Myocyte (in vitro differentiated cells): ENCODE results near the gene OTX1. TPM values are rescaled to one million over a fixed set of nuclear protein-coding genes. Genes with fewer than 3 reads are reported as not detected.
"Not testable (repeated sequence)": the region's sequence is repeated elsewhere in the genome, so short reads cannot be mapped to it uniquely, and the experiment has no call there.

Source experiments
- DNase-seq: peaks from one replicate; pipeline ENCODE4 v3.0.0-alpha.2; 2012; ENCODE audit warnings: low read depth
- polyA plus RNA-seq: library from polyadenylated mRNA; unstranded; fragments of >200 nt; gene quantifications from one replicate; pipeline ENCODE4 v1.2.1, GENCODE V29; 2012; ENCODE audit warnings: missing spikeins
- total RNA-seq: library from RNA; depleted of rRNA; stranded (reverse); fragments of >200 nt; gene quantifications from 2 replicates; pipeline ENCODE4 v1.2.3, GENCODE V29; 2014

OTX1 gene
- 0.62 TPM in 1 of 2 replicates, not detected in the other for total RNA-seq
- 0.20 TPM for polyA plus RNA-seq

DNA sequence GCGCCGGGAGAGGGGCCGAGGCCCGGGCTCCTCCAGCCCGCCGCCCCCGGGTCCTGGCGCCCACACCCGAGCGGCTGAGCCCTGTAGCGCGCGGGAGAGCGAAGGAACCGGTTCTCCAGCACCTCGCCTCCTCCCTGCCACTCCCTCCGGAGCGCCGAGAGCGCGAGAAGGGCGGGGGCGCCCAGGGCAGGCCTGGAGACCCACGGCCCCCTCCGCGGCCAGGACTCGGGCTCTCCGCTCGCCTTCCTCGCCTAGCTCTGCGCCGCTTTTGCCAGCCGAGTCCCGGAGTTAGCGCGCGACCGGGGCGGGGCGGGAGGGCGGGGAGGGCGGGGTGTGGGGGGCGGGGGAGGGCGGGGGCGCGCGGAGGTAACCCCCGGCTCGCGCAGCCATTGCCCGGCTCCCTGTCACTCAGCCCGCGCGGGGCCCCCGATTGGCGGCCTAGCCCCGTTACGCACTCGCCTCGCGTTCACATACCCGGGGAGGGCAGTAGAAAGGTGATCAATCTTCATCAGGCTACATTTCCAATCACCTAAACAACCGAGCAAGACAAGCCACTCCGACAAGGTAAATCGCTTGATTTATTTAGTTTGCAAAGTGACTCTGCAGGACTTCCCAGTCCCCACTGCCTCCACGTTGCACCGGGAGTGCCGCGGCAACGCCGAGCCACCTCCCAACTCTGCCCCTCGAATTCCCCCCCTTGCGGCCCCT lies at the start of gene OTX1:
Gene OTX1, plus strand, starts transcription at position 497 of the 708 bp plus-strand sequence. CDS start 2,161 bp downstream, outside the sequence.
- peak; percentile 77 for DNase-seq

DNA sequence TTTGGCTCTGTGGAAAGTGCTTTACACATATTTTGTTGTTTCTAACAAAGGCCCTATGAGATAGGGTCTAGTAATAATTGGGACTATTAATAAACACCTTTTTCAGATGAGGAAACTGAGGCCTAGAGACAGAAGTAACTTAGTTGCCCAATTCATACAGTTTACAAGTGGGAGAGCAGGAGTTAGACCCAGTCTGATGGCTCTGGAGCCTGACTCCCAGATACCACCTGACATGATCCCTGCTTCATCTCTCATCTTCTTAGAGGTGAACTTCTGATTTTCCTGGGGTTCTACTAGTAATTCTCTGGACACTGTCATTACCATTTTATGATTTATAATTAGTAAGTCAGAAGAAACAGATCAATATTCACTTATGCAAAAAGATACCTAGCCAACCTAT lies 49.1 kb upstream of the OTX1 start:
- DNase-seq, result no peak

DNA sequence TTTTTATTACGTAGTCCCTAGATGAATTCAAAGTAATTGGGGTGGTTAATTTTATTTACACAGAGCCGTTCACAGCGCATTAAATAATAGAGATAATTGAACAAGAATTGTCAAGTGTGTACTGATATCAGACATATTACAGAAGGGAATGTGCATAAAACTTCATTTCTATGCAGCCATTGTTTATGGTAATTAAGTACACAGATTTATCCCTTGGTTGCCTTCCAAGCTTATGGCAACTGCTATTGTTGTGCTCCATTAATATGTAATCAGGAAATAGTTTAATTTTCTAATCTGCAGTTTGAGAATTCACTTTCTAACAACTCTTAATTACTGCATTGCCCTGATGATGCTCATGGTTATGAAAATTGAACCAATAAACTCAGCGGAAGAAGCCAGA lies 47.3 kb upstream of the OTX1 start:
- DNase-seq, result no peak

DNA sequence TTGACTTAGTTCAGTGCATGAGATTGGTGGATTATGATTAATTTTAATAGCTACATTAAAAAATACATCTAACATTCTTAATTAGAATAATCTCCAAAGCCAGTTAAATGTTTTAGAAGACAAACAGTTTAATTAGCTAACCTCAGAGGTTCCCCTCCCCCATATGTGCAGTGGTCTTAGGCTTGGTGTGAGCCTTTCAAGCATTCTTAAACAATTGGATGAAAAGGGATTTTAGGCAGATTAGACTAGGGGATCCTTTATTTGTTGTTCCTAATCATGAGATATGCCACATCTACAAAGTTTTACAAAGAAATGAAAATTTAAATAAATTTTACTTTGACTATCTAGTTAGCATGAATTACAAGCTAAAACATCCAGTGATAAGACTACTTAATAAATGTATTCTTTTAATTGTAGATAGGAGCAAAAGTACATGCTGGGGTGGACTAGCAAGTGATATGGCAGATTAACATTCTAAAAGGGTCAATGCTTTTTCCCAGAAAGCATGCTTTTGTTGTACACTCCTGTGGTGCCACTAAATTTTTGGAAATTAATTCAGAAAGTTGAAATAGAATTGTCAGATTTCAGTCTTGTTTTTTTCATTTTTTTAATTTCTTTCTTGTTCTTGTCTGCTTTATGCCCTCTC lies 42.7 kb upstream of the OTX1 start:
- DNase-seq, result no peak

DNA sequence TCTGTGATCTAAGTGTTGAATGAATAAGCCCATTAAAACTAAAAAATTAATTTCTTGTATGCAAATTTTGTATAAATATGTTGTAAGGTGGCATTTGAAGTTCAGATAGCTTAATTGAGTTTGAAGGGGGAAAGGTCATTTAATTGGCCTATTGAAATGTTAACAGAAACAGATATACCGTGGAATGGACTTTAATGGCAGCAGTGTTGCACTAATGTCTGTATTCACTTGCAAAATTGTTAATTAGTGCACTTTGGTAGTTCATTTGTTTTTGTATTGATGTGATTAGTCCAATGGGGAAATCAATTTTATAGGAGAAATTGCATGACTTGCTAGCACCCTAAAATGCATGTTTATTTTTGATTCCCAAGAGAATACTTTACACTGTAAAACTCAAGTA lies 41.8 kb upstream of the OTX1 start:
- no peak for DNase-seq

DNA sequence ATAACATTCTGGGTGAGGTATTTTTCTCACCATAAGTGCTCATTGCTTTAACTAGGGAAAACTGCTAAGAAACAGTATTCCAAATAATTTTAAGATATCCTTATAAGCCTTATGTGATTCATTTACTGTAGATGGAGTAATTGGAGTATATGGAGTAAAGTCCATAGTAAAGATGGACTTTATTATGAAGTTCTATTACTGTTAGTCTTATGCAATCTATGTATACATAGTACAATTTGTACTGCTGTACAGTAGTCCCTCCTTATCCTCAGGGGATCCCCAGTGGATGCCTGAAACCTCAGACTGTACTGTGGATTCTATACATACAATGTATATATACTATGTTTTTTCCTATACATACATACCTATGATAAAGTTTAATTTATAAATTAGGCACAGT lies 41.1 kb upstream of the OTX1 start:
- DNase-seq, result no peak

DNA sequence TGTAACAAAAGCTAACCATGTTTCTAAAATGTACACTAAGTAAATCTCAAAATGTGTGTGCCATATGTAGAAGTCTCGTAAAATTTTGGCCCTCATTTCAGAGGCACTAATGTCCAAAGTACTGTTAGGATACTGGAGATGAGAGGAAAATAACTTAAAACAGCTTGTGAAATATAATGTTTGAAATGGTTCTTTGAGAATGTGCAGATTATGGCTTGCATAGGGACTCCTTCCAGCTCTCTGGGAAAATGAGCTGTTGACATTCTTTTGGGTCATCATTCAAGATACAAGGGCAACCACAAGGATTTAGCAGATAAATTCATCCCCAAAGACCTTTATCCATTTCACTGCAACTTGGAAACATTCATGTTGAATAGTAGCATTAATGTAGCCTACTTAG lies 38.1 kb upstream of the OTX1 start:
- DNase-seq, result peak; percentile 18

DNA sequence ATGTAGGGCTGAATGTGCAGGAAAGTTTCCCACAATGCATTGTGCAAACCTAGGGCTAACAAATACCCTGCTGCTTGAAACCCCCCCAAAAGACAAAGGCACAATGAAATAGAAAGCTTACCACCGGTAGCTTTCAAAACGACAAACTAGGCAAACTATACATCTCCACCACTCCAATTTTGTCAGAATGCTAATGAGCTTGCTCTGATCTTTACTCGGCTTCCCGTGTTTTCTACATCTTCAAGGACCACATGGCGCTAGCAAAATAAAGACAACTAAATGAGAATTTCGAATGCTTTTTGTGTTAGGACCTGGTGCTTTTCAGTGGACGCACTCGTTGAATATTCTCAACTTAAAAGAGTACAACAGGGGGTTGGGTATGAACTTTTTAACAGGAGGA lies 37.2 kb upstream of the OTX1 start:
- no peak for DNase-seq

DNA sequence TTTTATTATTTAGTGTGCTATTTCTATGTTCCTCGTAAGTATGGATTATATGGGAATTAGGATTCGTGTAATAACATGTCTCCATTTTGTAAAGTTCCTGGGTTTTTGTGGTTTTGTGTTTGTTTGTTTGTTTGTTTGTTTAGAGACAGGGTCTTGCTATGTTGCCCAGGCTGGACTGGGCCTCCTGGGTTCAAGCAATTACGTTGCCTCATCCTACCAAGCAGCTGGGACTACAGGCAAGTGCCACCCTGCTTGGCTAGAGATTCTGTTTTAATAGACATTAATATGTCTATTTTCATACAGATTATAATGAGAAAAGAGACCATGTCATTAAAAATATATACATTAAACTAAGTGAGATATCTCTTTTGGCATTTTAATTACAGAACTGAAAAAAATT lies 35.2 kb upstream of the OTX1 start:
- DNase-seq, result no peak

DNA sequence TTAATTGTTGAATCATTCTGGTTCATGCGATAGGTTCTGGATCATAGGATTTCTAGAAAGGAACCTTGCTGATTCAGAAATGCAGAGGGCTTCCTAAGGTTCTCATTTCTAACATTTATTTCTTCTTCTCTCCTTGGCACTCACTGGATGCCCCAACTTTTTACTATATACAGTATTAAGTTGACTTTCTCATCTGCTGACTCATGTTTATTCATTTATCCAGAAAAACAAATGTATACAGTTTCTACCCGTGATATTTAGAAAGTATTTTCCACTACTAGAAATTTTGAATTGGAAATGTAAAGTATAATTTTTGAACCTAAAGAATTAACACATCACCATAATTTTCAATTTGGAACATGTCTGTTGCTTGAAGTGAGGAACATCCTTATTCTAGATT lies 32.2 kb upstream of the OTX1 start:
- DNase-seq, result no peak

DNA sequence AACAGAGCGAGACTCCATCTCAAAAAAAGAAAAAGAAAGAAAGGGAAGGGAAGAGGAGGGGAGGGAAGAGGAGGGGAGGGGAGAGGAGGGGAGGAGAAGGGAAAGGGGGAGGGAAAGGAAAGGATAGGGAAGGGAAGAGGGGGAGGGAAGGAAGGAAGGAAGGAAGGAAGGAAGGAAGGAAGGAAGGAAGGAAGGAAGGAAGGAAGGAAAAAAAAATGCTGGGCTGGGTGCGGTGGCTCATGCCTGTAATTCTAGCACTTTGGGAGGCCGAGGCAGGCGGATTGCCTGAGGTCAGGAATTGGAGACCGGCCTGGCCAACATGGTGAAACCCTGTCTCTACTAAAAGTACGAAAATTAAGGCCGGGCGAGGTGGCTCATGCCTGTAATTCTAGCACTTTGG lies 30.9 kb upstream of the OTX1 start:
- DNase-seq, result not testable (repeated sequence)

DNA sequence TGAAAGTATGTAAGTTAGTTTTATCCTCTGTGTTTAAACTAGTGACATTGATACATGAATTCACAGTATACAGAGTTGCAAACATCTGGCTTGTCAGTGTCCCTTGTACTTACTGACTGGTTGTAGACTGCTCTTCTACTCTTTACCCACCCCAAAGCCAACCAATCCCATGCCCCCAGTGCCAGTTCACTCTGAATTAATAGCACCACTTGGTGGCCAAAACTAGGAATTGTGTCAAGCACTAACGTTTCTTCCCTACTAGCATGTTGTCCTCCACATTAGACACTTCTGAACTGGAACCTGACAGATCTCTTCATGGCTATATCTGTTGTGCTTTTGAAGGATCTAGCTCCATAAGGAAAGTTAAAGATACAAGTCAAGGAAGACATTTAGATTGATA lies 27.2 kb upstream of the OTX1 start:
- DNase-seq, result peak; percentile 36

DNA sequence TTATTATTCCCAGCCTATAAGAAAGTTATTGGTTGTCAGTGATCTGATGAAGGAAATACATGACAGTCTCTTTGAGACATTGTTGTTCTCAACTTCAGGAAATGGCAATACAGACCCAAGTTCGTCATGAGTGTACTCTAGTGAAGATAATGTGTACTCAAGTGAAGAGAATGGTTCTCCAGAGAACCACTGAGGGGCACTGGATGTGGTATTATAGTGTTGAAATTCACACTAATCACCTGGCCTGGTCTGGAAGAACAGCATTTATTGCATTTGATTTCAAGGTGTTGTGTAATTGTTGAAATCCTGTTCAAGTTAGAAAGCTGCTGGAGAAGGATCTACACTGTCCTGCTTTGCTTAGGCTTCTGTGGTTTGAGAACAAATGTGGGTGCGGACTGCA lies 23.4 kb upstream of the OTX1 start:
- no peak for DNase-seq

DNA sequence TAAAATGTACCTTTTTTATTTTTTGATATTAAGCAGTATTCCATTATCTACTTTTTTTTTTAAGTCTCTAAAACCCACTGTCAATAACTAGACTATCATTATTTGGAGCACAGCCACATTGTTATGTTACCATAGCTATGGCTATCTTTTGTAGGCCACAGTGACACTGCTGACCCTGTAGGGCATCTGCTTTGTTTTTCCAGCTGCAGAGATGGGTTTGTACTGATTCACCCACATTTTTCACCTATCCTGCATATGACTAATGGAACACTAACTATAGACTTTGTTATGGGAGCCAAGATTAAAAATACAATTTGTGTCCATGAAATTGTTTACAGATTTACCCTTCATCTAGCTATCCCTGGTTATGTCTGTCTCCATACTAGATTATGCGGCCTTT lies 21.6 kb upstream of the OTX1 start:
- DNase-seq, result peak; percentile 30

DNA sequence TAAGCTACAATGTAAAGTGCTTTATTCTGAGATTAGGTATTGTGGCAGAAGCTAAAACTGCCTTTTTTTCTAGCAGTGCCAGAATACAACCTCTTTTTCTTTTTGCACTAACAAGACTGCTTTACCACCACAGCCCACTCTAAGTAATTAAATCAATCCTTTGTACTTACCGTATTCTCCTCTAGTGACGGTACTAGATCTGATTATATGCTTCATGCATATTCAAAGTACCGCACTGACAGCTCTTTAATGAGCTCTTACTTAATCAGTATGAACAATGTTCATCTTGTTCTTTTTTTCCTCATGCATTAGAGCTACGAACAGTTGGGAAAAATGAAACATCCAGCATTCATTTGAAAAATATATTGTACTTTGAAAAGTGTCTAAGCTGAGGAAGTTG lies 16.1 kb upstream of the OTX1 start:
- DNase-seq, result no peak

DNA sequence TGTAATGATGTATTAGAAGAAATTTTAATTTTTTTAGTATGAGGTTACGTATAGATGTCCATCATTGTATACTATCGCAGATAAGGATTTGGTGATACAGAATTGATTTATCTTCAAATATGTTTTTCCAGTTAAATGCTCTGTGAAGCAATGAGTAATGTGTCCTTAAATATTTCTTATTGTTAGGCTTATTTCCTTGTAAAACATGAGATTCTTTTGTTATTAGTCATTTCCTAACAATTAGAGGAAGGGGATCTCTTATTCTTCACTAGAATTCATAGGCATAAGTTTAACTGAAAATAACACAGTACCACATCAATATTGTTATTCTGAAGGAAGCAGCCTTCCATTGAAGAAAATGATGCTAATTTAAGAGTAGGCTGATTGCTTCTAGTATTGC lies 15.5 kb upstream of the OTX1 start:
- DNase-seq, result no peak

DNA sequence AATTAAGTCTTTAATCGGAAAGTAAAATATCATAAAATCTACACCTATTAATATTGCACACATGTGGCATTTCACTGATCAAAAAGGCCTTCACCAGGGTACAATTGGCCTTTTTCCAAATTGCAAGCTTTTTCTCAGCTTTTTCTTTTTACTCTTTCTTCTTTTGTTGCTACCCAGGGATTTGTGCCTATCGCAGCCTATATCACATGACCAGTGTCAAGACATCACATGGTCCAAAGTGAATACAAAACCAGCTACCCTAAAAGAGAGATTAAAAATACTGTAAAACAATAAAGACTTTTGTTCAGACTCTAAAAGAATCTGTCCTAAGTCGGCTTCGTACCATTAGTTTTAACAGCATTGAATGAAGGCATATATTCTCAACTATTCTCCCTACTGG lies 15.0 kb upstream of the OTX1 start:
- no peak for DNase-seq

DNA sequence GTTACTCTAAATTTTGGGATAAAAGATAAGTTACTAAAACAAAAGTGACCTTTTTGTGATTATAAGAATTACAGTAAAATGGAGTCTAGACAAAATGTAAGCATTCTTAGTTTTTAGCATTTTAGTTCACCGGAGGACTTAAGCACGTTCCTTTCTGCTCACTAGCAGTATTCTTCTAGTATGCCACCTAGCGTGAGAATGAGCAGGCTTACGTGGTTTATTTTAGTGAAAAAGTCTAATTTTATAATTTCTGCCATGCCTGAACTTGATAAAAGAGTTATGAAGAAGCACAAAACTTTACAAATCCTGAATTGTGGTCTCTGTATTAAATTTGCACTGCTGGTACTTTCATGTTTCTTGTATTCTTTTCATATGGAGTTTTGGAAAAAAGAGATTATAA lies 12.6 kb upstream of the OTX1 start:
- no peak for DNase-seq

DNA sequence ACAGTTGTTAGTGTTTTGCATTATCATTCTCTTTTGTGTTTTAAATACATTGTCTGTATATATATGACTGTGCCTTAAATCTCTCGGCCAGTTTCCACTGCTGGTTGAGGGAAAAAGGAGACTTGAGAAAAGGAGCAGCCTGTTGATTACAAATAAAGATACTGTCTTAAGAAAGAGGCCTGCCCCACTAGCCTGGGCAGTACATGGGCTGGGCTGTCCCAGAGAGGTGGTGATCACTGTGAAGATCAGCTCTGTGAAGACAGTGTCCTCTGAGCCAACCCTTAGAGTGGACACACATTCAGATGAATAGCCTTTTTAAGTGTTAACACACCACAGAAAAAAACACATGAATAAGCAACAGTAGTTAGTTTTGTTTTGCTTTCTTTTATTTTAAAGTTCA lies 10.0 kb upstream of the OTX1 start:
- DNase-seq, result no peak

DNA sequence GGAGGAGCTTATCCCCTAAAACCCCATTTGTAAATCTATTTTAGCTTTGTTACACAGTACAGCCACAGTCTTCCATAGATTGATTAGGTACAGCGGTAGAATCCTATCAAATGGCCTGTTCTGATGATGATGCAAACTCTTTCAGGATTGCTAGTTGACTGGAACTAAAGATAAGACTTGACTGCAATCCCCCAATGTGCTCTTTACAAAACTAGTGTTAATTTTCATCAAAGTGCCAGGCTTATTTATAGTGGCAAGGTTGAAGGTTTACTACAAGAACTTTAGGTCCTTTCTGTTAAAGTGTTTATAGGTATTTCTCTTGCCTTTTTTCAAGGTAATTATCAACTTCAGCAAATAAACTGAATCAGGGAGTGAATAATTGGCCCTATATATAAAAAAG lies 9.0 kb upstream of the OTX1 start:
- DNase-seq, result no peak

DNA sequence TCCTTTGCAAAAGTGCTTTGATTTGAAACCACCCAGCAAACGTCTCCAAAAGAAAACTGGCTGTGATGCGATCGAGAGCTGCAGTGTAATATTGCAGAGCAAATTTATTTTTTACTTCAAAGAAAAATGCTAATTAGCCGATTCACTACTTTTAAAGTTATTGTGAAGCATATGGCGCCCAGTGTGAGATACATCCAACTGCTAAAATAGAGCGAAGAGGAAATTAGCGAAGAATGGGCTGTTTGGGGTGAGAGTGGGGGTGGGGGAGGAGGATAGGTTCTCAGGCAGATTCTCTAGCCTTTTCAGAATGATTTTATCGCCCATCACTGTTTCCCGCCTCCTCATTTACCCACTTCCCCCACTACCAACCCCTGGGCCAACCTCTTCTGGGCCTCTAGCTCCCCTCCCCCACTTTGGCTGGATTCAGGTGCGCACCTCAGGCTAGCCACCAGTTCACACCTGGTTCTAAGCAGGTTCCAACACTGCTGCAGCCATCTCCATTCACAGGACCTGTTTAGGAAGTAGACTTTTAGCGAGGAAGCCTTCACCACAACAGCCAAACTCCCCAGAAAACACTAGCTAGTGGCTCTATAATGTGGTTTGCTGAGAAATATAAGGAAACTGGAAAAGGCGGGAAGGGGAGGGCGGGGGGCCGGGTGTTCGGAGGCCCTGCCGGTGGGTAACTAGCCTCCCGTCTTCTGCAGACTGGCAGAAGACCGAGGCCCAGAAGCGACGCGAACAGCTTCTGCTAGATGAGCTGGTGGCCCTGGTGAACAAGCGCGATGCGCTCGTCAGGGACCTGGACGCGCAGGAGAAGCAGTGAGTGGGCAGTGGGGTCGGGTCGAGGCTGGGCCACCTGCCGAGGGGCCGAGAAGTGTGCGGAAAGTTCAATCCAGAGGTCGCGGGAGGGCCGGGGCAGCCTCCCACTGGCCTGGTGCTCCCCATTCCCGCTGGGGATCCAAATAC lies 6.0 kb upstream of the OTX1 start:
- no peak for DNase-seq

DNA sequence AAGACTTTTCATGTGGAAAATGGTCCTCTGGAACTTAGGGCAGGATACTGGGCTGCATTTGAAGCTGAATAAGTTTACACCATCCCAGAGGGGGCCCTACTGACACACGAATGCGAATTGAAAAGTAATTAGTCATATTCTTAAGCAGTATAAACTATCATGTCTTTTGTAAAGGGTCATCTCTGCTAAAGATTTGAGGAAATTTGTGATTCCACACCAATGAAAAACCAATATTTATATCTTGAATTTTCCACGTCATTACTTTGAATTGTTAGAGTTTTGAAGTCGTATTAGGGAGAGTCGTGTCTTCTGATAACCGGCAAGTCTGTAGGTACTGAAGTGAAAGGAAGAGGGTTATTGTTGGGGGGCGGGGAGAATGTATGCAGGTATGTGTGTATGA lies 4.1 kb upstream of the OTX1 start:
- no peak for DNase-seq
